ENCODE measurements around the gene TAF7L.
"Not testable (repeated sequence)": the region's sequence is repeated elsewhere in the genome, so short reads cannot be mapped to it uniquely, and the experiment has no call there.

Gene TAF7L

GRCh38 chrX:101303790-101304189, 12.7 kb upstream of the TAF7L start:
- no peaks in the 10 kb centered on the region for H3K27me3 ChIP-seq (ENCODE audit: insufficient read depth, low read length, poor library complexity)
- no peaks in the 10 kb centered on the region for H3K79me2 ChIP-seq (ENCODE audit: insufficient read depth, low read length)
- no peaks in the 10 kb centered on the region for H3K4me1 ChIP-seq (ENCODE audit: insufficient read depth, low read length)
- no peak for DNase-seq
- H3K4me2 ChIP-seq (ENCODE audit: insufficient read depth, low read length): no peak overlapping the region
- no peak overlapping the region for H3K9ac ChIP-seq (ENCODE audit: low read depth, low read length)
- no peak for ATAC-seq (ENCODE audit: insufficient read depth, low read depth)
- no peak overlapping the region for H3K4me3 ChIP-seq (ENCODE audit: low read depth in 1 of 2, low read length in 2 of 2)
- no peak overlapping the region for H3K27ac ChIP-seq (ENCODE audit: low read length)
- no peaks in the 10 kb centered on the region for H3K9me3 ChIP-seq (ENCODE audit: insufficient read depth, low read length, severe bottlenecking)
- H3K36me3 ChIP-seq (ENCODE audit: insufficient read depth, low read length): no peaks in the 10 kb centered on the region
- H2AFZ ChIP-seq (ENCODE audit: low read depth, low read length): no peak overlapping the region
- TF ChIP-seq CTCF (IDR thresholded peaks at IDR 0.05; ENCODE audit: borderline replicate concordance, extremely low read depth, low read length, poor library complexity, severe bottlenecking) (no peak), EZH2 (IDR thresholded peaks at IDR 0.05; ENCODE audit: borderline replicate concordance, low read depth, low read length, severe bottlenecking) (no peak)
- no peaks in the 10 kb centered on the region for H4K20me1 ChIP-seq (ENCODE audit: insufficient read depth, low read length)

GRCh38 chrX:101295603-101296002, 4.5 kb upstream of the TAF7L start:
- not testable (repeated sequence) for DNase-seq; H3K9me3 ChIP-seq (ENCODE audit: insufficient read depth, low read length, severe bottlenecking); H3K36me3 ChIP-seq (ENCODE audit: insufficient read depth, low read length); ATAC-seq (ENCODE audit: insufficient read depth, low read depth); H2AFZ ChIP-seq (ENCODE audit: low read depth, low read length); H3K4me3 ChIP-seq (ENCODE audit: low read depth in 1 of 2, low read length in 2 of 2); H3K4me1 ChIP-seq (ENCODE audit: insufficient read depth, low read length); H3K27ac ChIP-seq (ENCODE audit: low read length); H3K27me3 ChIP-seq (ENCODE audit: insufficient read depth, low read length, poor library complexity); H4K20me1 ChIP-seq (ENCODE audit: insufficient read depth, low read length); H3K9ac ChIP-seq (ENCODE audit: low read depth, low read length); H3K79me2 ChIP-seq (ENCODE audit: insufficient read depth, low read length); H3K4me2 ChIP-seq (ENCODE audit: insufficient read depth, low read length)

- ATAC-seq (ENCODE audit: insufficient read depth, low read depth): peak; percentile 56; the same call in 2 of the 3 replicates
- Histone ChIP-seq H3K79me2 (ENCODE audit: insufficient read depth, low read length) (no peaks in the 10 kb centered on the region), H4K20me1 (ENCODE audit: insufficient read depth, low read length) (no peaks in the 10 kb centered on the region), H2AFZ (ENCODE audit: low read depth, low read length) (no peak overlapping the region), H3K4me1 (ENCODE audit: insufficient read depth, low read length) (no peaks in the 10 kb centered on the region), H3K4me2 (ENCODE audit: insufficient read depth, low read length) (no peak overlapping the region), H3K4me3 (ENCODE audit: low read depth in 1 of 2, low read length in 2 of 2) (no peak overlapping the region), H3K9me3 (ENCODE audit: insufficient read depth, low read length, severe bottlenecking) (no peaks in the 10 kb centered on the region), H3K27ac (ENCODE audit: low read length) (no peak overlapping the region), H3K9ac (ENCODE audit: low read depth, low read length) (no peak overlapping the region), H3K27me3 (ENCODE audit: insufficient read depth, low read length, poor library complexity) (no peaks in the 10 kb centered on the region), H3K36me3 (ENCODE audit: insufficient read depth, low read length) (no peaks in the 10 kb centered on the region)
- peak; percentile 67 for TF ChIP-seq CTCF (IDR thresholded peaks at IDR 0.05; ENCODE audit: borderline replicate concordance, extremely low read depth, low read length, poor library complexity, severe bottlenecking)
- no peak for TF ChIP-seq EZH2 (IDR thresholded peaks at IDR 0.05; ENCODE audit: borderline replicate concordance, low read depth, low read length, severe bottlenecking)
- DNase-seq: no peak
Observed at GRCh38 chrX:101287402-101287801, 3.7 kb downstream of the TAF7L start.

GRCh38 chrX:101276238-101276637, 14.9 kb downstream of the TAF7L start:
- H3K27me3 ChIP-seq (ENCODE audit: insufficient read depth, low read length, poor library complexity): no peaks in the 10 kb centered on the region
- H3K27ac ChIP-seq (ENCODE audit: low read length): no peak overlapping the region
- no peak overlapping the region for H2AFZ ChIP-seq (ENCODE audit: low read depth, low read length)
- H4K20me1 ChIP-seq (ENCODE audit: insufficient read depth, low read length): no peaks in the 10 kb centered on the region
- no peaks in the 10 kb centered on the region for H3K79me2 ChIP-seq (ENCODE audit: insufficient read depth, low read length)
- H3K4me3 ChIP-seq (ENCODE audit: low read depth in 1 of 2, low read length in 2 of 2): no peak overlapping the region
- H3K4me2 ChIP-seq (ENCODE audit: insufficient read depth, low read length): no peak overlapping the region
- no peaks in the 10 kb centered on the region for H3K4me1 ChIP-seq (ENCODE audit: insufficient read depth, low read length)
- H3K9me3 ChIP-seq (ENCODE audit: insufficient read depth, low read length, severe bottlenecking): no peaks in the 10 kb centered on the region
- TF ChIP-seq CTCF (IDR thresholded peaks at IDR 0.05; ENCODE audit: borderline replicate concordance, extremely low read depth, low read length, poor library complexity, severe bottlenecking): no peak
- no peak for TF ChIP-seq EZH2 (IDR thresholded peaks at IDR 0.05; ENCODE audit: borderline replicate concordance, low read depth, low read length, severe bottlenecking)
- H3K36me3 ChIP-seq (ENCODE audit: insufficient read depth, low read length): no peaks in the 10 kb centered on the region
- ATAC-seq (ENCODE audit: insufficient read depth, low read depth): no peak
- DNase-seq: no peak
- H3K9ac ChIP-seq (ENCODE audit: low read depth, low read length): no peak overlapping the region
